GM10248 (cell line): ENCODE results near the gene OSTN.

Experiments used
- CTCF ChIA-PET: fragments of 300-600 bp; sonication (Branson Sonifier 250); formaldehyde crosslinking; extraction: SDS; loops from one replicate; lab custom pipeline; 2021; ENCODE audit warnings: antibody characterized with exemption; lab: Yijun Ruan, JAX
- POLR2A ChIA-PET: fragments of 350-650 bp; sonication (Branson Sonifier 250); formaldehyde crosslinking; extraction: SDS; loops from one replicate; lab custom pipeline; 2020; ENCODE audit warnings: antibody characterized with exemption; lab: Yijun Ruan, JAX
- DNase-seq: peaks from one replicate; pipeline ENCODE4 v3.0.0; 2012; ENCODE audit errors: extremely low spot score
- CTCF ChIP-seq: IDR thresholded peaks from 2 replicates; pipeline ENCODE4 v1.5.1; 2012; ENCODE audit warnings: mild to moderate bottlenecking, low read depth; ENCODE audit errors: extremely low read depth, missing control alignments, control extremely low read depth

OSTN gene

GRCh38 chr3:191307341-191307740, 108.3 kb downstream of the OSTN start:
- TF ChIP-seq CTCF = no peak
- ChIA-PET CTCF (interaction anchor here (1.1 to 1.2 kb wide), 2 partner anchors 19 to 21 kb away, joined by 3 to 4 read pairs; no protein-coding TSS in a partner anchor), POLR2A (no interaction called here)
- DNase-seq = no peak

DNA sequence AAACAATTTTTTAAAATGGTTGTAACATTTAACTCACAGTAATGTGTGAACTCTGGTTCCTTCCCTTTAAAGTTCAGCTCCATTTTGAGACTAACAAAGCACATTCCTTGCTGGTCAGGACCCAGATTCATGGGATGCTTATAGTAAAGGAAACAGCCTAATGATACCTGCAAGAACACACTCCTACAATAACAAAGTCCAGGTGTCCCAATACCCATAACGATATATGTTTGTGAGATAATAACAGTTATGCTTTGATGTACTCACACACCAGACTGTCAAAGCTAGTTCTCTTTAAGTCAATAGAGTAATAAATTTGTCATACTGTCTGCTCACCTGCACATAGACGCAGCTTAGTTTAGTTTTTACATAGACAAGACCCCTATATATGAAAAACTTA, 114.3 kb downstream of the OSTN start:
- peak; percentile 3 for TF ChIP-seq CTCF
- DNase-seq = no peak
- ChIA-PET CTCF (interaction anchor here (1.2 to 1.7 kb wide), 3 partner anchors 8 to 44 kb away, joined by 3 to 4 read pairs (median 4); no protein-coding TSS in a partner anchor), POLR2A (interaction anchor here (0.6 kb wide), 1 partner anchor 12 kb away, joined by 3 read pairs; no protein-coding TSS in a partner anchor)

- TF ChIP-seq CTCF = no peak
- no peak for DNase-seq
- ChIA-PET POLR2A (no interaction called here), CTCF (interaction anchor here (1.3 to 1.7 kb wide), 3 partner anchors 9 to 22 kb away, joined by 3 to 4 read pairs (median 4); no protein-coding TSS in a partner anchor)
These were observed 115.2 kb downstream of the OSTN start for GRCh38 chr3:191314109-191314728.
